Kasumi-1 (cell line): ENCODE results near the gene AK8.

Source experiments
- DNase-seq, 2 experiments: peaks; one replicate each; lab custom pipeline; 2025; lab: John Stamatoyannopoulos, UW

AK8 gene

GRCh38 chr9:132887181-132888120 is 9.4 kb upstream of the AK8 start:
- DNase-seq = no peak

GRCh38 chr9:132886334-132886725 is 8.2 kb upstream of the AK8 start:
- no peak for DNase-seq

- DNase-seq = no peak
Measured at GRCh38 chr9:132885720-132886333, 7.7 kb upstream of the AK8 start.

- DNase-seq = no peak
Measured at GRCh38 chr9:132883349-132884294, 5.5 kb upstream of the AK8 start.

GRCh38 chr9:132882616-132883015 is 4.5 kb upstream of the AK8 start:
- no peak for DNase-seq

GRCh38 chr9:132881826-132882225 is 3.7 kb upstream of the AK8 start:
- peak in 1 of 2 experiments; percentile 16 for DNase-seq

GRCh38 chr9:132880324-132880661 is 2.2 kb upstream of the AK8 start:
- no peak for DNase-seq

- peak; percentile 29 to 30 for DNase-seq
Measured at GRCh38 chr9:132879457-132880323, 1.6 kb upstream of the AK8 start.

GRCh38 chr9:132878695-132879456 is 792 bp upstream of the AK8 start, which contains the start of gene SPACA9:
SPACA9 (plus strand) TSS chr9:132878898; CDS start chr9:132883948, 5,050 bp downstream.
- DNase-seq = no peak

- no peak for DNase-seq
Measured at GRCh38 chr9:132877458-132877823, 643 bp downstream of the AK8 start.

GRCh38 chr9:132876849-132877248 is 1.2 kb downstream of the AK8 start:
- no peak for DNase-seq

- DNase-seq = no peak
Measured at GRCh38 chr9:132875159-132875558, 2.9 kb downstream of the AK8 start.

GRCh38 chr9:132873403-132873802 is 4.7 kb downstream of the AK8 start:
- DNase-seq = no peak

- no peak for DNase-seq
Measured at GRCh38 chr9:132869266-132869665, 8.8 kb downstream of the AK8 start.

GRCh38 chr9:132866898-132867297 is 11.2 kb downstream of the AK8 start:
- DNase-seq = no peak

- DNase-seq = no peak
Measured at GRCh38 chr9:132864691-132865090, 13.4 kb downstream of the AK8 start.

GRCh38 chr9:132864277-132864676 is 13.8 kb downstream of the AK8 start:
- DNase-seq = no peak

- no peak for DNase-seq
Measured at GRCh38 chr9:132863096-132863495, 15.0 kb downstream of the AK8 start.

GRCh38 chr9:132862533-132862932 is 15.6 kb downstream of the AK8 start:
- DNase-seq = no peak

GRCh38 chr9:132861666-132862065 is 16.4 kb downstream of the AK8 start:
- DNase-seq = no peak

GRCh38 chr9:132858751-132859150 is 19.3 kb downstream of the AK8 start:
- DNase-seq = no peak
